ENCODE measurements around the gene ENTHD1. TPM values are rescaled to one million over a fixed set of nuclear protein-coding genes. Genes with fewer than 3 reads are reported as not detected.

The ENTHD1 gene
- total and polyA plus RNA-seq, 2 of the 4 experiments (the other 2 are of a cell fraction), result not detected

GRCh38 chr22:39705386-39705785 lies 188.2 kb downstream of the ENTHD1 start:
- DNase-seq (no peak), ATAC-seq (ENCODE audit: low read depth) (no peak)
- Histone ChIP-seq H2AK5ac (ENCODE audit: low read depth, low read length) (no peak overlapping the region), H2AFZ (replicated peaks; ENCODE audit: low read length, poor library complexity) (no peak overlapping the region), H4K20me1 (ENCODE audit: insufficient read depth, low read length) (no peaks in the 10 kb centered on the region), H3K79me1 (ENCODE audit: low read depth in 1 of 2, low read length in 2 of 2) (no peaks in the 10 kb centered on the region), H3K18ac (ENCODE audit: low read depth, low read length) (no peak overlapping the region), H3K4me1 (ENCODE audit: control insufficient read depth, insufficient read depth, low read length) (peaks cover 6% of the 10 kb centered on the region; the same call in 1 of the 2 replicates), H2BK15ac (ENCODE audit: low read depth, low read length) (no peak overlapping the region), H3K9me1 (ENCODE audit: insufficient read depth, low read length) (no peaks in the 10 kb centered on the region), H3K36me3 (ENCODE audit: control insufficient read depth, insufficient read depth, low read length) (no peaks in the 10 kb centered on the region), H3K14ac (replicated peaks; ENCODE audit: low read depth, low read length) (no peak overlapping the region), H4K91ac (ENCODE audit: insufficient read depth, low read depth, low read length) (no peak overlapping the region), H2BK20ac (ENCODE audit: low read depth, low read length) (no peak overlapping the region), H3K27me3 (ENCODE audit: control insufficient read depth, insufficient read depth, low read length) (peaks cover 54% of the 10 kb centered on the region), H3K9ac (ENCODE audit: low read depth, low read length) (no peak overlapping the region), H2BK5ac (ENCODE audit: low read depth, low read length, poor library complexity, severe bottlenecking) (no peak overlapping the region), H4K8ac (ENCODE audit: low read depth in 2 of 2, low read length in 2 of 2) (no peak overlapping the region), H3K4me2 (ENCODE audit: low read depth, low read length) (no peak overlapping the region), H3K4me3 (ENCODE audit: insufficient read depth, low read depth, low read length) (no peak overlapping the region), H3K27ac (ENCODE audit: insufficient read depth, low read length) (no peak overlapping the region), H3K9me3 (ENCODE audit: control insufficient read depth, insufficient read depth, low read length) (no peaks in the 10 kb centered on the region), H3K56ac (ENCODE audit: extremely low read depth, insufficient read depth, low read length) (no peak overlapping the region), H2AK9ac (replicated peaks; ENCODE audit: low read depth, low read length, poor library complexity) (no peak overlapping the region), H3K23ac (ENCODE audit: low read depth, low read length) (no peak overlapping the region), H3K4ac (ENCODE audit: low read depth, low read length) (no peak overlapping the region), H4K5ac (ENCODE audit: low read depth, low read length) (no peak overlapping the region), H2BK120ac (ENCODE audit: low read depth, low read length) (no peak overlapping the region)
- no peak for TF ChIP-seq ELK1 (IDR thresholded peaks at IDR 0.05; ENCODE audit: borderline replicate concordance, low read depth, low read length)
- TF ChIP-seq MAFK (IDR thresholded peaks at IDR 0.05; ENCODE audit: low read depth, low read length), result no peak
- TF ChIP-seq CEBPB (IDR thresholded peaks at IDR 0.05; ENCODE audit: low read depth, low read length), result no peak
- WGBS, 2 experiments (ENCODE audit: extremely low coverage in 2 of 2, insufficient read length in 1 of 2), result 94% methylated on average over 11 of the region's 12 CpGs; no CpG with 5 or more reads in 1 of the 2 experiments
- dilution Hi-C loops (cut with HindIII; ENCODE audit: low sequenced_read_pairs, unreplicated experiment) (no loop called here), in situ Hi-C loops (cut with MboI; ENCODE audit: low sequenced_read_pairs) (no loop called here), intact Hi-C loops (cut with micrococcal nuclease) (no loop called here)
- ChIA-PET CTCF (no interaction called here), POLR2A (ENCODE audit: unreplicated experiment) (no interaction called here)
- no TSS peak for BruUV-seq (replicated peaks)
